Trophoblast cell (in vitro differentiated cells and primary cell): Measurements from ENCODE around the gene WNT8A.
"Not testable (repeated sequence)": the region's sequence is repeated elsewhere in the genome, so short reads cannot be mapped to it uniquely, and the experiment has no call there.

ENCODE experiments used
- DNase-seq, 2 donors: peaks; one replicate each; pipeline ENCODE4 v3.0.0-alpha.2; 2016
- H2AFZ ChIP-seq: 2 replicates; pipeline ENCODE4 v1.6.1; 2013; ENCODE audit warnings: low read length, moderate library complexity, mild to moderate bottlenecking; ENCODE audit not compliant: insufficient read depth, poor library complexity
- H2AK5ac ChIP-seq: 2 replicates; pipeline ENCODE4 v1.6.1; 2013; ENCODE audit warnings: mild to moderate bottlenecking, low read length
- H2BK120ac ChIP-seq: 2 replicates; pipeline ENCODE4 v1.6.1; 2013; ENCODE audit warnings: low read length, mild to moderate bottlenecking, moderate library complexity; ENCODE audit not compliant: insufficient read depth, poor library complexity
- H2BK12ac ChIP-seq: 2 replicates; pipeline ENCODE4 v1.6.1; 2013; ENCODE audit warnings: mild to moderate bottlenecking, low read length, moderate library complexity
- H2BK5ac ChIP-seq: 2 replicates; pipeline ENCODE4 v1.6.1; 2013; ENCODE audit warnings: low read length, low read depth, moderate library complexity, mild to moderate bottlenecking; ENCODE audit not compliant: poor library complexity
- H3K14ac ChIP-seq: 2 replicates; pipeline ENCODE4 v1.6.1; 2013; ENCODE audit warnings: mild to moderate bottlenecking, low read length
- H3K18ac ChIP-seq: 2 replicates; pipeline ENCODE4 v1.6.1; 2013; ENCODE audit warnings: mild to moderate bottlenecking, low read length
- H3K23ac ChIP-seq: 2 replicates; pipeline ENCODE4 v1.6.1; 2013; ENCODE audit warnings: low read length
- H3K27ac ChIP-seq: 2 replicates; pipeline ENCODE4 v1.5.1; 2013; ENCODE audit warnings: low read depth, mild to moderate bottlenecking, inconsistent platforms, low read length, moderate library complexity
- H3K27me3 ChIP-seq: 2 replicates; pipeline ENCODE4 v1.6.1; 2013; ENCODE audit warnings: inconsistent platforms, mild to moderate bottlenecking, low read length, moderate library complexity; ENCODE audit not compliant: insufficient read depth
- H3K36me3 ChIP-seq, 2 experiments: 1 replicate in 1 of 2; 2 replicates in 1 of 2; pipeline ENCODE4 v1.6.1; 2013; ENCODE audit warnings: low read length in 2 of 2, mild to moderate bottlenecking in 2 of 2, moderate library complexity in 1 of 2; ENCODE audit not compliant: insufficient read depth in 2 of 2, control insufficient read depth in 1 of 2
- H3K4ac ChIP-seq: 2 replicates; pipeline ENCODE4 v1.6.1; 2013; ENCODE audit warnings: low read depth, mild to moderate bottlenecking, low read length, moderate library complexity
- H3K4me1 ChIP-seq, 2 experiments: 1 replicate in 1 of 2; 2 replicates in 1 of 2; pipeline ENCODE4 v1.6.1; 2013; ENCODE audit warnings: low read length in 2 of 2, mild to moderate bottlenecking in 2 of 2, moderate library complexity in 1 of 2; ENCODE audit not compliant: insufficient read depth in 2 of 2, control insufficient read depth in 1 of 2
- H3K4me2 ChIP-seq: 2 replicates; pipeline ENCODE4 v1.6.1; 2013; ENCODE audit warnings: inconsistent platforms, mild to moderate bottlenecking, low read length, moderate library complexity
- H3K4me3 ChIP-seq: 2 replicates; pipeline ENCODE4 v1.5.1; 2013; ENCODE audit warnings: mild to moderate bottlenecking, low read depth, low read length, inconsistent platforms
- H3K79me1 ChIP-seq: one replicate; pipeline ENCODE4 v1.6.1; 2013; ENCODE audit warnings: low read length
- H3K79me2 ChIP-seq: 2 replicates; pipeline ENCODE4 v1.6.1; 2013; ENCODE audit warnings: low read length, mild to moderate bottlenecking; ENCODE audit not compliant: control insufficient read depth, insufficient read depth, poor library complexity
- H3K9ac ChIP-seq: 2 replicates; pipeline ENCODE4 v1.6.1; 2013; ENCODE audit warnings: mild to moderate bottlenecking, low read length
- H3K9me3 ChIP-seq: 2 replicates; pipeline ENCODE4 v1.6.1; 2013; ENCODE audit warnings: low read depth, mild to moderate bottlenecking, control low read depth, inconsistent platforms, low read length; ENCODE audit not compliant: insufficient read depth
- H4K12ac ChIP-seq: 2 replicates; pipeline ENCODE4 v1.6.1; 2013; ENCODE audit warnings: low read depth, mild to moderate bottlenecking, low read length, moderate library complexity
- H4K8ac ChIP-seq: 2 replicates; pipeline ENCODE4 v1.6.1; 2013; ENCODE audit warnings: low read depth, mild to moderate bottlenecking, low read length, moderate library complexity
- H4K91ac ChIP-seq: one replicate; pipeline ENCODE4 v1.6.1; 2013; ENCODE audit warnings: low read depth, mild to moderate bottlenecking, low read length, moderate library complexity
- WGBS: extraction: QIAGEN DNeasy Blood & Tissue Kit; methylation state at CpG from one replicate; pipeline ENCODE4 v1.1.7; 2013; ENCODE audit warnings: missing lambda C conversion rate; ENCODE audit not compliant: insufficient read length, insufficient coverage; ENCODE audit errors: extremely low coverage; 5-methylcytosine and 5-hydroxymethylcytosine counted together

WNT8A gene

DNA sequence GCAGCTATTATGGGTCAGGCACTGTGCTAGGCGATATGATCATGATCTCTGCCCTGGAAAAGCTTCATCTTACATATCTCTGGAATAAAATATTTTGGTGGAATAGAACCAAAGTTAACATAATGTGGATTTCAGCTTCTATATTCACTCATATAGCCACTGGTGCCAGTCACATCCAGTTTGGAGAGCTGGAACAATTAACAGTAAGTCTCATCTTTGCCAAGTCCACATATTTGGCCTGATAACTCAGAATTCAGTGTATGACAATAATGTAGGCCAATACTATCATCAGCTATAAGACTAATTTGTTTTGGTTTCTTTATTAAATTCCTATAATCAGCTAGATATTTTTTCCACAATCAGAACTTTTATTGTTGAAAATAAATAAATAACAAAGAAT, 45.0 kb upstream of the WNT8A start:
- Histone ChIP-seq H3K4me1 (no peaks in the 10 kb centered on the region), H3K36me3 (no peaks in the 10 kb centered on the region), H3K9me3 (no peaks in the 10 kb centered on the region), H3K14ac (no peak overlapping the region), H2BK5ac (no peak overlapping the region), H3K18ac (no peak overlapping the region), H2AK5ac (no peak overlapping the region), H3K27me3 (no peaks in the 10 kb centered on the region), H3K9ac (no peak overlapping the region), H3K79me2 (no peaks in the 10 kb centered on the region), H3K23ac (no peak overlapping the region), H3K4me2 (no peak overlapping the region), H3K79me1 (no peaks in the 10 kb centered on the region), H3K4me3 (no peak overlapping the region), H4K91ac (no peak overlapping the region), H2BK120ac (no peak overlapping the region), H2BK12ac (no peak overlapping the region), H4K12ac (no peak overlapping the region), H4K8ac (no peak overlapping the region), H2AFZ (no peak overlapping the region), H3K4ac (no peak overlapping the region), H3K27ac (no peak overlapping the region)
- no peak for DNase-seq
- WGBS = no CpG with 5 or more reads among the region's 1 CpG

DNA sequence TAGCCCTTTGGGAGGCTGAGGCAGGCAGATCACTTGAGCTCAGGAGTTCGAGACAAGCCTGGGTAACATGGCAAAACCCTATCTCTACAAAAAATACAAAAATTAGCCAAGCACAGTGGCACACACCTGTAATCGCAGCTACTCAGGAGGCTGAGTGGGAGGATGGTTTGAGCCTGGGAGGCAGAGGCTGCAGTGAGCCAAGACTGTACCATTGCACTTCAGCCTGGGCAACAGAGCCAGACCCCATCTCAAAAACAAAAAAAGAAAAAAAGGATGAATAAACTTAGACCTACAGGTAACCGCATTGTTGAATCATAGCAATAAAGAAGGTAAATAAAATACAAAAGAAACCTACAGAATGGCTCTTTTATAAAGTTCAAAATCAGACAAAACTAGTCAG, 38.5 kb upstream of the WNT8A start:
- H3K14ac ChIP-seq, H3K79me1 ChIP-seq, H3K23ac ChIP-seq, H3K4me3 ChIP-seq, H4K91ac ChIP-seq, H3K9me3 ChIP-seq, DNase-seq, H3K4me2 ChIP-seq, H2BK120ac ChIP-seq, H4K12ac ChIP-seq, H2AK5ac ChIP-seq, H3K79me2 ChIP-seq, H3K9ac ChIP-seq, H2BK5ac ChIP-seq, H3K4ac ChIP-seq, H3K27ac ChIP-seq, H2AFZ ChIP-seq, H3K36me3 ChIP-seq, H3K27me3 ChIP-seq, H3K4me1 ChIP-seq, H4K8ac ChIP-seq, H2BK12ac ChIP-seq, H3K18ac ChIP-seq: not testable (repeated sequence)
- no CpG with 5 or more reads among the region's 3 CpGs for WGBS

DNA sequence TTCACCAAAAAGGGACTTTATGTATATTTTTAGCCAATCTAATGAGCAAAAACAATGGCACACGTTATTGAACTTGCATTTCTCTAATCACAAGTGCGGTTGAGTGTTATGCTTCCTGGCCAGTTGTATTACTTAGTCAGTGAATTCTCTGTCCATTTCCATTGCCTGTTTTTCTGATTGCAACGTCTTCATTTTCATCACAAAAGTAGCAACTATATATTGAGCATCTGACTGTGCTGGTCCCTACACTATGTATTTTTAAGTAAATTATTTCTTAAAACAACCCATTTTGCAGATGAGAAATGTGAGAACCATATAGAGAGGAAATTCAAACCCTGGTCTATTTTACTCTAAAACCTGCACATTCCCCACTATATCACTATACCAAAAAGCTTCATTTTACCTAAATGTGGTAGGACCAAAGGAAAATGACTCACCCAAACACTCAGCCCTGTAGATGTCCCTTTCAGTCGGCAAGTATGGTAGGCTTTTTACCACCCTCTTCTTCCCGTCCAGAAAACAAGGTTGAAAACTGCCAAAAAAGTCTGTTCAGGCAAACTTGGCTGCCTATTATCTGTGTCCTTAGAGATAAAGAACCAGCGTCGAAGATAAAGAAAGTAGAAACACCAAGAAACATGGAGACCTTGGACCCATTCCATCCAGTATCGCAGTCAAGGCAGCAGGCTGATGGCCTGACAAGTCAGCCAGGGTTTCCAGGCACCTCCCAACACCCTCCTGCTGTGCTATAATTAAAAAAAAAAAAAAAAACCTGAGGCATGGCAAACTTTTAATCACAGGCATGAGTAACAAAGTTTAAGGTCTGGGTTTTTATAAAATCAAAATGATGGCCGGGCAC, 32.2 kb upstream of the WNT8A start:
- Histone ChIP-seq H3K9ac (no peak overlapping the region), H2BK120ac (no peak overlapping the region), H3K36me3 (no peaks in the 10 kb centered on the region), H3K27ac (no peak overlapping the region), H2AK5ac (no peak overlapping the region), H3K79me2 (no peaks in the 10 kb centered on the region), H2BK12ac (no peak overlapping the region), H3K79me1 (no peaks in the 10 kb centered on the region), H2BK5ac (no peak overlapping the region), H3K4me1 (peaks cover 0 to 2% of the 10 kb centered on the region in 2 experiments), H4K12ac (no peak overlapping the region), H4K8ac (no peak overlapping the region), H3K27me3 (no peaks in the 10 kb centered on the region), H4K91ac (no peak overlapping the region), H3K14ac (no peak overlapping the region), H2AFZ (no peak overlapping the region), H3K4me3 (no peak overlapping the region), H3K18ac (no peak overlapping the region), H3K23ac (no peak overlapping the region), H3K9me3 (no peaks in the 10 kb centered on the region), H3K4ac (no peak overlapping the region), H3K4me2 (no peak overlapping the region)
- DNase-seq = no peak
- WGBS = no CpG with 5 or more reads among the region's 9 CpGs

DNA sequence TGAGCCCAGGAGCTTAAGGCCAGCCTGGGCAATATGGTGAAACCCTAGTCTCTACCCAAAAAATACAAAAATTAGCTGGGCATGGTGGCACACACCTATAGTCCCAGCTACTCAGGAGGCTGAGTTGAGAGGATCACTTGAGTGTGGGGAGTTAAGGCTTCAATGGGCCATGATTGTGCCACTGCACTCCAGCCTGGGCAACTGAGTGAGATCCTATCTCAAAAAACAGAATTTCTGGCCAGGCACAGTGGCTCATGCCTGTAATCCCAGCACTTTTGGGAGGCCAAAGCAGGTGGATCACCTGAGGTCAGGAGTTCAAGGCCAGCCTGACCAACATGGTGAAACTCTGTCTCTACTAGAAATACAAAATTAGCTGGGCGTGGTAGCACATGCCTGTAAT, 31.1 kb upstream of the WNT8A start:
- H2BK120ac ChIP-seq, H3K4ac ChIP-seq, H2AK5ac ChIP-seq, H3K36me3 ChIP-seq, H3K9ac ChIP-seq, H4K8ac ChIP-seq, H2BK5ac ChIP-seq, H3K9me3 ChIP-seq, H4K12ac ChIP-seq, H3K18ac ChIP-seq, H3K4me1 ChIP-seq, H3K27ac ChIP-seq, H3K23ac ChIP-seq, H3K79me2 ChIP-seq, H3K4me3 ChIP-seq, H2AFZ ChIP-seq, H3K14ac ChIP-seq, H3K4me2 ChIP-seq, H3K27me3 ChIP-seq, DNase-seq, H3K79me1 ChIP-seq, H2BK12ac ChIP-seq, H4K91ac ChIP-seq: not testable (repeated sequence)
- no CpG with 5 or more reads among the region's 1 CpG for WGBS
